ENCODE data around the gene SHISA5.
"Not testable (repeated sequence)": the region's sequence is repeated elsewhere in the genome, so short reads cannot be mapped to it uniquely, and the experiment has no call there.

The SHISA5 gene

DNA sequence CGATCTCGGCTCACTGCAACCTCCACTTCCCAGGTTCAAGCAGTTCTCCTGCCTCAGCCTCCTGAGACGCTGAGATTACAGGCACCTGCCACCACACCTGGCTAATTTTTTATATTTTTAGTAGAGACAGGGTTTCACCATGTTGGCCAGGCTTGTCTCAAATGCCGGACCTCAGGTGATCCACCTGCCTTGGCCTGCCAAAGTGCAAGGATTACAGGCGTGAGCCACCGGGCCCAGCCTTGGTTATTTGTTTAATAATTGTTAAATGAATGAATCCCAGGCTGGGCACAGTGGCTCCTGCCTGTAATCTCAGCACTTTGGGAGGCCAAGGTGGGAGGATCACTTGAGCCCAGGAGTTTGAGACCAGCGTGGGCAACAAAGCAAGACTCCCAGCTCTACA lies 42.2 kb downstream of the SHISA5 start:
- DNase-seq, result not testable (repeated sequence)

DNA sequence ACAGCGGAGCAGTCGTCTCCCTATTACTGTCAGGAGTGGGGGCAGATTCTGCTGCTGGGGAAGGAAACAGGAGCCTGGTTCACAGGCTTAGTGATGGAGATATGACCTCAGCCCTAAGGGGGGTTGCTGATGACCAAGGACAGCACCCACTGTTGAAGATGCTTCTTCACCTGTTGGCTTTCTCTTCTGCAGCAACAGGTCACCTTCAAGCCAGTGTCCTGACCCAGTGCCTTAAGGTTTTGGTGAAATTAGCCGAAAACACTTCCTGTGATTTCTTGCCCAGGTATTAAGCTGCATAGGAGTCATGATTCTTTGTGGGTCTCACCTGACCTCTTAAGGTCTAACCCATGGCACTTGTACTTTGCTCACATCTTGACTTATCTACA lies 43.5 kb downstream of the SHISA5 start:
- no peak for DNase-seq

DNA sequence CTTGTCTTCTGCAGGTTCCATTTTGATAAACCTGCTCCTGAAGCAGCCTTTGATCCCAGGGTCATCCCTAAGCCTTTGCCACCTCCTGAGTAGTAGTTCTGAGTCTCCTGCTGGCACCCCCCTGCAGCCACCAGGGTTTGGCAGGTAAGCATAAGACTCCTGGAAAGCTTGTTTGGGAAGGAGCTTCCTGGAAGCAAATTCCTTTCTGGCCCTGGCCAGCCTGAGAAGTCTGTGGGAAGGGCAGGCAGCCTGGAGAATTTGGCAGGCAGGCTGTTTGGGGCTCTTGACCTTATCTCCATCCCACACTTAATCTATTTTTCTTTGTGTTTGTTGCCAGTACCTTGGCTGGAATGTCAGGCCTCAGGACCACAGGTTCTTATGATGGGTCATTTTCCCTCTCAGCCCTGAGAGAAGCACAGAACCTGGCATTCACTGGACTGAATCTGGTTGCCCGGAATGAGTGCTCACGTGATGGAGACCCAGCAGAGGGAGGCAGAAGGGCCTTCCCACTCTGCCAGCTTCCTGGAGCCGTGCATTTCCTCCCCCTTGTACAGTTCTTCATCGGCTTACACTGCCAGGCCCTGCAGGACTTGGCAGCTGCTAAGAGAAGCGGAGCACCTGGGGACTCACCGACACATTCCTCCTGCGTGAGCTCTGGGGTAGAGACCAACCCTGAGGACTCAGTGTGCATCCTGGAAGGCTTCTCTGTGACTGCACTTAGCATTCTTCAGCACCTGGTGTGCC lies 44.0 kb downstream of the SHISA5 start:
- no peak for DNase-seq

DNA sequence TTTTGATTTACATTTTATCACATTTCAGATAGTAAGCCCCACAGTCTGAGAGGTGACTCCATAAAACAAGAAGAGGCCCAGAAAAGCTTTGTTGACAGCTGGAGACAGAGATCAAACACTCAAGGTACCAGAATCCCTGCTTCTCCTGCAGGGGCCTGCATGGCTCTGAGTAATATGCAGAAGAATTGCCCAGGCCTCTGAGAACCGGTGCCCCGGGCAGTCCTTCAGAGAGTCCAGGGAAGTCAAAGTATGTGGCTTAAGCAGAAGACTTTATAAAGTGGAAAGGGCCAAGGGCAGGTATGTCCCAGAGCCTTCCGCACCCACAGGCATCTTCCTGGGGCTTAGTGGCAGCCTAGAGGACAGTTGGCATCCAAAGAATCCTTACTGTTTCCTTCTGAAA lies 44.6 kb downstream of the SHISA5 start:
- DNase-seq, result no peak

DNA sequence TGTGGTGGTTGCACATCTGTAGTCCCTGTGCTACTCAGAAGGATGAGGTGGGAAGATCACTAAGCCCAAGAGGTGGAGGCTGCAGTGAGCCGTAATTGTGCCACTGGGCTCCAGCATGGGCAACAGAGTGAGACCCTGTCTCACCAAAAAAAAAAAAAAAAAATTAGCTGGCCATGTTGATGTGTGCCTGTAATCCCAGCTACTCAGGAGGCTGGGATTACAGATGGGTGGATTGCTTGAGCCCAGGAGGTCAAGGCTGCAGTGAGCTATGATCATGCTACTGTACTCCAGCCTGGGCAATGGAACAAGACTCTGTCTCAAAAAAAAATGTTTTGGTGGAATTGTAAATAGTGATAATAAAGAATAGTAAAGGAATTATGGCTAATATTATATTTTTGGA lies 47.5 kb downstream of the SHISA5 start:
- DNase-seq, result no peak

DNA sequence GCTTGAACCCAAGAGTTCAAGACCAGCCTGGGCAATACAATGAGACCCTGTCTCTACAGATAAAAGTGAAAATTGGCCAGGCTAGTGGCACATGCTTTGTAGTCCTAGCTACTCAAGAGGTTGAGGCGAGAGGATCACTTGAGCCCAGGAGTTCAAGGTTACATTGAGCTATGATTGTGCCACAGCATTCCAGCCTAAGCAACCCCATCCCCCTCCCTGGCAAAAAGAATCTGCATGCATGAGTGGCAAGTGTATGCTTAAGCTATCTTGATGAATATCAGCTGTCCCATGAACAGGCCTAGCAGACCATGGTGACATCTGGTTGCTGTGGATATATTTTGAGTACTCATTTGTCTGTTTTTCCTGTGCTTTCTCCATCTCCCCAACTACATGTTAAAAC lies 52.7 kb downstream of the SHISA5 start:
- DNase-seq, result no peak

DNA sequence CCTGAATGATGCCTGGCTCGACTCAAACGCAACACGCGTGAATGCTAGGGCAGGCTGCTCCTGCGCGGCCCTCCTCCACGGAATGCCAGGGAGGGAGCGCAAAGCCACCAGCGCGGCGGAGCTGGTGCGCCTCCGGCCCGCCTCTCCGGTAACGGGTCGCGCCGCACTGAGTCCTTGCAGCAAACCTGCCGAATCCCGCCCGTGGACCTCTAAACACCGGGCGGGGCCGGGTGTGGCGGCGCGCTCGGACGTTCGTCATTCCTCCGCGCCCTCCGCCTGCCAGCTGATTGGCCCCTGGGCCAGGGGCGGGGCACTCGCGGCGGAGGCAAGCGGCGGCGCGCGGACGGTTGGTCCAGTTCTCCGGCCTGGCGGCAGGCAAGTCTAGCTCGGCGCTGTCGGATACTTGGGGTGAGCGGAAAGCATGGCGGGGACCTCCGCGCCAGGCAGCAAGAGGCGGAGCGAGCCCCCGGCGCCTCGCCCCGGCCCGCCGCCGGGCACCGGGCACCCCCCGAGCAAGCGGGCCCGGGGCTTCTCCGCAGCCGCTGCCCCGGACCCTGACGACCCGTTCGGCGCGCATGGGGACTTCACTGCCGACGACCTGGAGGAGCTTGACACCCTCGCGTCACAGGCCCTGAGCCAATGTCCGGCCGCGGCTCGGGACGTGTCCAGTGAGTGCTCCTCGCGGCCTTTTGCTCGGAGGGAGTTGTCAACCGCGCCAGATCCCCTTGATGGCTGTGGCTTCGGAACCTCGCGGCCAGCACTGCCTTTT lies 57.4 kb downstream of the SHISA5 start, which contains the start of gene ATRIP:
Gene ATRIP, plus strand, starts transcription at position 313 of the 769 bp plus-strand sequence. Its CDS starts 109 bp downstream, at position 422.
- DNase-seq, result peak in 57 of 58 donors; percentile 24 to 94 (median 84)

DNA sequence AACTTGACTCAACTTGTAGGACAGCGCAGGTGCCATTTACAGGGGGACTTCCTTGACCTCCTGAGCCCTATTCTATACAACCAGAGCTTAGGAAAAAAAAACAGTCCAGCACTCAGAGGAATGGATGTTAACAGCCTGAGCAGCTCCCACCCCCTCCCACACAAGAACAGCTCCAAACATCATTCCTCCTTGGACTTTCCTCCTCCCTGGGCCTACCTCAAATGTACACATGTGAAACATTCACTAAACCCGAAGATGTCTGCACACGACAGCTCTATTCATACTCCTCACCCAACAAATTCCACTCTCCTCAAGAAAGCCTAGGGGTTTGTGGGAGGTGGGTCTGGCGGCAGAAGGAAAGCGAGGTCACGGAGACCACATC lies 57.9 kb downstream of the SHISA5 start:
- no peak for DNase-seq

DNA sequence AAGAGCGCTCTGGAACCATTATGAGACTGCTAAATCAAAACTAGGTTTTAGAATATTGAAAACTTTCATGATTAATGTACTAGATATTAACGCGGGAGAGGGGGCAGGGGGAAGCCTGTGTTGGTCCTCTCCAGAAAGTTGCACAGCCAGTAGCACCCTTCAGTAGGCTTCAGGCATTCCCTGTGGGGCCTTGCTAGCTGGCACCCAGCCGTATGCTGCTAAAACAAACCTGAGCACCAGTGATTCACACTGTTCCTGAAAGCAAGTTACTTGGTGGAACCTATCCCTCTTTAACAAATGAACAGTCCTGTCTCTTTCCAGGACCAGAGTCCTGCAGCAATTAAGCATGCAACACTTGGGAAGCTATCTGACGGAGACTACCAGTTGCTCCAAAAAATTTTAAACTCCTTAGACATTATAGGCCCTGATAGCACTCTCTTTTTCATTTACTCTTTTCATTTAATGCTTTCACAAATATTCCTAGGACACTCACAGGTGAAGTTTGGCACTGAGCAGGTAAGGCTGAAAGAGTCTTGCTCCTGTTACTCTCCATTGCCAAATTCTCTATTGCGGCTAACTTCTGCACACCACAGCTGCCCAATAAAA lies 58.6 kb downstream of the SHISA5 start:
- DNase-seq, result no peak

DNA sequence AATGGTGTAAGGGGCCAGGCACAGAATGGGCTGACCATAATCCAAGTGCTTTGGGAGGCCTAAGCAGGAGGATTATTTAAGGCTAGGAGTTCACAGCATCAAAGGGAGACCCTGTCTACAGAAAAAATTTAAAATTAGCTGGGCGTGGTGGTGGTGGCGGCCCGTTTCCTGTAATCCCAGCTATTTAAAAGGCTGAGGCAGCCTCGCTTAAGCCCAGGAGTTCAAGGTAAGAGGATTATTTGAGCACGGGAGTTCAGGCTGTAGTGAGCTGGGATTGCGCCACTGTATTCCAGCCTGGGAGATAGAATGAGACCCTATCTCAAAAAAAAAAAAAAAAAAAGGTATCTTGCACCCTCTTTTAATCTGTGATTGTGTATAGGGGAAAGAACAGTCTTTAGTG lies 62.0 kb downstream of the SHISA5 start:
- no peak for DNase-seq

DNA sequence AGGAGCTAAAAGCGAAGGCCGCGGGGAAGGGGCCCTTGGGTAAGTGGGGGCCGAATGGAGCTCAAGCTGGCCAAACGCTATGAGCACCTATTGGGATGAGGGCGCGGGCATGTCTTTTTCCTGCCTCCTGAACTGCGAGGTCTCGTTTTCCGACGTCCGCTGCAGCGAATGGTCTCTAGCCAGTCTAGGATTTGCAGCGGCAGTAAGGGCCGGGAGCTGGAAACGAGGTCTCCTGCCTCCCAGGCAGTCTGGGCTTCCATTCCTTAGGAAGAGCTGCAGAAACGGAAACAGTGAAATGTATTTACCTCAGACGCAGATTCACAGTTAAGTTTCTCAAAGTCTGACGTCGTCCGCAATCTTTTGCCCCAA lies 63.4 kb downstream of the SHISA5 start:
- peak in 2 of 58 donors; percentile 37 to 53 for DNase-seq

DNA sequence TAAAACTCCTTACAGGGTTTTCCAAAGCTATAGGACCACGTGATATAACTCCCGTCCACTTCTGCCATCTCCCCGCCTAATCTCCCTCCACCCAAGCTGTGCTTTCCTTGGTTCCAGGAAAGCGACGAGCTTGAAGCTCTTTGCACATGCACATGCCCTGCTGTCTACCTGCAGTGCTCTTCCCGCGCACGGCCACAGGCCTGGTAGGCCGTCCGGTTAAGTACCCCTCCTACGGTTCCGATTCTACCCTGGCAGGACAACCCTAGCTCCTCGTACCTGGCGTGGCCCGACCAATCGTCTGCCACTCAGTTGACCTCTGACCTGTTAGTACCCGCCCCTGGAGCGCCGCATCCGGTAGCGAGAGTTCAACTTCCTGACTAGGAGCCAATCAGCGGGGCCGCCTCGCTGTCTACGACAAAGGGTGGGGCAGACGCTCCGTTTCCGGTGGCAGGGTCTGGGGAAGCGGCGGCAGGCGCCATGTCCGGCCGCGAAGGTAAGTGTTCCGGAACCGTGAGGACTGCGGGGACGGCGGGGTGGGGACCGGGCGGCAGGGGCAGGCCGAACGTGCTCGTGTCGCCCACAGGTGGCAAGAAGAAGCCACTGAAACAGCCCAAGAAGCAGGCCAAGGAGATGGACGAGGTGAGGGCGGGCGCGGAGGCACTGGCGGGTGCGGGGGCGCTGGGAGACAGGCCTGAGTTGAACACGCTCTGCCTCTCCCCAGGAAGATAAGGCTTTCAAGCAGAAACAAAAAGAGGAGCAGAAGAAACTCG lies 64.0 kb downstream of the SHISA5 start, which contains the start of the genes CCDC51 and TMA7:
Gene CCDC51, minus strand, starts transcription at position 300 of the 770 bp plus-strand sequence. CDS start 4,991 bp downstream, outside the sequence.
Gene TMA7, plus strand, starts transcription at position 438 of the 770 bp plus-strand sequence. Its CDS starts 40 bp downstream, at position 478.
- DNase-seq, result peak; percentile 73 to 99 (median 98)

DNA sequence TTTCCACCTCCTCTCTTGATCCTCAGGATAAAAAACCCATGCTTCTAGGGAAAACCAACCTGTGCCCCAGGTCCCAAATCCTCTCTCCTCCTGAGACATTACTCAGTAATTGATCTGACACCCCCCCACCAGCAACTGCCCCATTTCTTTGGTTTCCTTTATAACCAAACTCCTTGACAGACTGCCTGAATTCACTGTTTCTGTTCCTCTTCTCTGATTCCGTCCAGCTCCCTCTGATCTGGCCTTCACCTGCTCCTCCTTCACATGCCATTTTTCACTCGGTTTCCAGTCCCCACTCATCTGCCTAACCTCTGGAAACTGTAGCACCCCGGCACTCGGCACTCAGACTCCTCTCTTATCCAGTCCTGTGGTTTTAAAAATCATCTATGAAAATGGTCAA lies 66.2 kb downstream of the SHISA5 start:
- DNase-seq, result no peak

DNA sequence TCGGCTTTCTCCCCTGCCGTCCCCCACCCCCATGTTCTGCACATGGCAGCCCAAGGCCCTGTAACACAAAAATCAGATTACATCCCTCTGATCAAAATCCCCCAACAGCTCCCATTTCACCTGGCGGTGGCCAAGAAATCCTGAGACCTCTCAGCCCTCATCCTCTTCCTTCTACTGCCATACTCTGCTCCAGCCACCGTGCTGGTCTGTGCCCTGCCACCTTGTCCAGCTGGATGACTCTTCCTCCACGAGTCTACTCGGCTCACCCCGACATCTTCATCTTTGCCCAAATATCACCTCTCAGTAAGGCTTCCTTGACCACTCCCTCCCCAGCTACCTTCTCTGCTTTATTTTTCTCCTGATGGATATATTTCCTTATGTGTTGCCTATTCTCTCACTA lies 67.1 kb downstream of the SHISA5 start:
- no peak for DNase-seq

DNA sequence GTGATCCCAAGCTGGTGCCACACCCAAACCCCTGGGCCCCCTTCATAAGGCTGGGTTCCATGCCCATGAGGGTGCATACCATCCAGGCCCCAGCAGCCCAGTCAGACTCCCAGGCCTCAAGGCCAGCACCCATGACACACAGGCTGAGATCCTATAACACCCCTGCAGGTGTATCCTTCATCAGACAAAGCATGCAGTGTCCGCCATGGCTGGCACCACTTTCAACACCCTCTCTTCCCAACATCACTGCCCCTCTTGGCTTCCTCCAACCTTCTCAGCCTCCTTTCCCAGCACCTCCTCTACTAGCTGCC lies 67.5 kb downstream of the SHISA5 start:
- no peak for DNase-seq

DNA sequence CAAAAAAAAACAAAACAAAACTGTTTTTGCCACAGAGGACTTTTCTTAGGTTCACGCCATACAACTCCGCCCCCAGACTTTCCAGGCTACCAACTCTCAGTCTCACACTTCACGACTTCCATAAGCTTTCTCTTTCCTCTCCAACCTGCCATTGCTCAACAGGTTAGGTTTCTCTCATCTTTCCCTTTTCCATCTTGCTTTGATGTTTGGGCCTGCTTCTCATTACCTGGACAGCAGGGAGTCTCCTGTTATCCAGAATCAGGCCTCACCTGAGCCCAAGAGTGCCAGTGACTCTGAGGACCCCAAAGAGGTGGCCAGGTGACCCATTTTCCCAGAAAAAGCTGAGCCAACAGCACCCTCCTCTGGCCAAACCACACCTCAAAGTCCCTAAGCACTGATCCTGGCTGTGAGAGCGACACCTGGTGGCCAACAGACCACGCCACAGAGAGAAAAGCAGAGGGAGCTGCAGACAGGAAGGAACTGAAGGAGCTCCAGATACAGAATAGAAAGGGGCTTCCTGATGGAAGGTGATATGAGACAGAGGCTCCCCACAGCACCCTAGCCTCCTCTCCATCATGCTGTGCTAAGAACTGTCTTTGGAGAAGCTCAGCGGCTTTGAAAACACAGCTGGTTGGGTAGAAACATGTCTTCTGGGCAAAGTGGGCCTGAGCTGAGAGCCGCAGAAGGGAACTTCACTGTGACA lies 68.0 kb downstream of the SHISA5 start:
- peak in 57 of 58 donors; percentile 6 to 93 (median 77) for DNase-seq

DNA sequence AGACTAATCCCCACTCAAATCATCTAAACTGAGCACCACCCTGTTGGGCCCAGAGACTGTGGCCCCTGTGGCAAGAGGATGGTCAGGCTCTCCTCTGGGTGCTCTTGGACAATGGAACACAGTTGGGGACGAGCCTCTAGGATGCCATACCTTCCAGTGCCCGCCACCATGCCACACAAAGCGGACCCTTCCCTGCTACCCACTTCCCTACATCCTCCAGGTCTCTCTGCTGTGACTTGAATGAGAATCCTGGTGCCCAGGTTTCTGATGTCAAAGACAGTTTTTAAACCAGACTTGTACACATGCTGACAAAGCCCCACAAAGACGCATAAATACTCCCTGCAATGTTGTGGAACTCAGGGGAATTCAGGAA lies 68.8 kb downstream of the SHISA5 start:
- no peak for DNase-seq

DNA sequence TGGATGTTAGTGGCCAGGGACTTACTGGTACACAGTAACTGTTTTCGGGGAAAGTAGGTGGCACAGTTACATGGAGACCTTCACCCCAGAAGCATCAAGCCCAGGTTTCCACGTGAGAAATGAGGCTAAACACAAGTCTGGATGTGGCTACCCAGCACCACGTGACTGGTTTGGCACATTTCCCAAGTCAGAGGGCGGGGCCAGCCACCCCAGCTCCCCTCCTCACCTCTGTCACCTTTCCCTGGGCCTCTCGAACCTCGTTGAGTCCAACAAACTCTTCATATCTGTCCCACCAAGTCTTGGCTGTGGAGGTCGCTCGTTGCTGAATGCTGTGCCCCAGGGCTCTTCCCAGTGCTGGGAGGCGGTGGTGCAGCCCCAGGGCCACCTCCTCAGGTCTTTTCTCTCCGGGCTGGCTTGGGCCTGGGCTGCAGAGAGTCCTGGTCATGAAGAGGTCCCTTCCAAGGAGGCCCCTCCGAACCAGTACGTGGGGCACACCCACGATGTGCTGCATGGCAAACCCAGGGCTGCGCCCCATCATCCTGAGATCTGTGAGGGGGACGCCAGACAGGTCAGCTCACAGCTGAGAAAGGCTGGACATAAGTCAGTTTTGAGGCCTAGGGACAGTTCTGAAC lies 69.3 kb downstream of the SHISA5 start:
- no peak for DNase-seq

DNA sequence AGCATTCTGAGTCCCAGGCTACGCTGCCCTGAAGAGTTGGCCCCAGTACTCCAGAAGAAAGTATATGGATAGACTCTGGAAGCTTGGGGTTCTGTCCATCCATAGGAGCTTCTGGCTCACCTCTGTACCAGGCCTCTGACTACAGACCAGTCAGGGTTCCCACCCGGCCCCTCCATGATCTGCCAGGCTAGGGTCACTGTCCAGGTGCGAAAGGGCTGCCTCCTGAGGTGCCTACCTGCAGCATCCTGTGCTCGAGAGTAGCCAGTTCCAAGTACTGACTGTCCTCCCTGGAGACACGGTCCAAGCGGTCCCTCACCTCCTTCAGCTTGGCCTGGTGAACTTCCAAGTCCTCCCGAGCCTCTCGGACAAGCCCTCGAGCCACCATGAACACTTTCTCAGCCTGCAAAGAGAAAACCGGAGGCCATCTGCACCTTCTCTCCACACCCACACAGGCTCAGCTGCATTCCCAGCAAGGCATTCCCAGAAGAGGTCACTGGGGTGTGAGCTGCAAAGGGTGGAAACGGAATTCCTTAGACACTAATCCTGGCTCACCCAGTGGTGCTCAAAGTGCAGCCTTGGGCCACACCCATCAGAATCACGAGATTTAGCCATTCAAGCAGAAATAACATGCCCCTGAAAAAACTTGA lies 70.4 kb downstream of the SHISA5 start:
- DNase-seq, result no peak

All from anterior cingulate cortex (tissue), 58 donors.